Central memory CD8-positive, alpha-beta T cell (primary cell): ENCODE data around the gene PGBD4.
"Not testable (repeated sequence)": the region's sequence is repeated elsewhere in the genome, so short reads cannot be mapped to it uniquely, and the experiment has no call there.

Source experiments
- ATAC-seq: fragments of 150-1000 bp; cut with Tn5 transposase; replicated peaks from 2 replicates; pipeline ENCODE4 v1.10.0; 2022; ENCODE audit warnings: mild to moderate bottlenecking, moderate FRiP score, moderate number of reproducible peaks; ENCODE audit not compliant: poor library complexity, severe bottlenecking; ENCODE audit errors: extremely low read depth
- DNase-seq, 2 donors: peaks; one replicate each; pipeline ENCODE4 v3.0.0; 2021; ENCODE audit warnings: low spot score in 2 of 2
- H3K27ac Mint-ChIP-seq: one replicate; pipeline ENCODE4 v1.8.0; 2022; ENCODE audit warnings: low read depth, mild to moderate bottlenecking, moderate library complexity, mixed read lengths
- H3K27me3 Mint-ChIP-seq: one replicate; pipeline ENCODE4 v1.8.0; 2022; ENCODE audit warnings: mixed read lengths
- H3K36me3 Mint-ChIP-seq: one replicate; pipeline ENCODE4 v1.8.0; 2022; ENCODE audit warnings: mild to moderate bottlenecking, moderate library complexity, mixed read lengths; ENCODE audit not compliant: insufficient read depth
- H3K4me1 Mint-ChIP-seq: one replicate; pipeline ENCODE4 v1.8.0; 2022; ENCODE audit warnings: mixed read lengths
- H3K4me3 Mint-ChIP-seq: one replicate; pipeline ENCODE4 v1.8.0; 2022; ENCODE audit warnings: mild to moderate bottlenecking, moderate library complexity, mixed read lengths
- H3K9me3 Mint-ChIP-seq: one replicate; pipeline ENCODE4 v1.8.0; 2022; ENCODE audit warnings: mixed read lengths

The PGBD4 gene

GRCh38 chr15:34120420-34120819, 18.5 kb downstream of the PGBD4 start:
- not testable (repeated sequence) for H3K4me1 Mint-ChIP-seq, H3K4me3 Mint-ChIP-seq, H3K27ac Mint-ChIP-seq, DNase-seq, ATAC-seq, H3K36me3 Mint-ChIP-seq, H3K9me3 Mint-ChIP-seq
- H3K27me3 Mint-ChIP-seq = peaks cover 35% of the 10 kb centered on the region

- H3K4me1 Mint-ChIP-seq, DNase-seq, H3K36me3 Mint-ChIP-seq, ATAC-seq, H3K9me3 Mint-ChIP-seq, H3K4me3 Mint-ChIP-seq, H3K27ac Mint-ChIP-seq: not testable (repeated sequence)
- peaks cover 35% of the 10 kb centered on the region for H3K27me3 Mint-ChIP-seq
Observed at GRCh38 chr15:34121786-34122185, 19.9 kb downstream of the PGBD4 start.

GRCh38 chr15:34122771-34123183, 20.9 kb downstream of the PGBD4 start:
- DNase-seq (no peak), ATAC-seq (no peak)
- Mint-ChIP-seq H3K4me3 (no peak overlapping the region), H3K27ac (no peak overlapping the region), H3K36me3 (no peaks in the 10 kb centered on the region), H3K9me3 (peaks cover 5% of the 10 kb centered on the region), H3K4me1 (no peaks in the 10 kb centered on the region), H3K27me3 (peaks cover 27% of the 10 kb centered on the region)

- ATAC-seq = no peak
Observed at GRCh38 chr15:34124651-34125050, 22.8 kb downstream of the PGBD4 start.

GRCh38 chr15:34125945-34126344, 24.1 kb downstream of the PGBD4 start:
- no peak for ATAC-seq
- H3K4me3 Mint-ChIP-seq = no peak overlapping the region
- no peak overlapping the region for H3K27ac Mint-ChIP-seq
- peaks cover 13% of the 10 kb centered on the region for H3K27me3 Mint-ChIP-seq
- peaks cover 5% of the 10 kb centered on the region for H3K9me3 Mint-ChIP-seq
- no peaks in the 10 kb centered on the region for H3K4me1 Mint-ChIP-seq
- H3K36me3 Mint-ChIP-seq = no peaks in the 10 kb centered on the region
- no peak for DNase-seq

More at GRCh38 chr15:34124651-34125050, 22.8 kb downstream of the PGBD4 start:
- Mint-ChIP-seq H3K4me1 (no peaks in the 10 kb centered on the region), H3K9me3 (peaks cover 5% of the 10 kb centered on the region), H3K27ac (no peak overlapping the region), H3K36me3 (no peaks in the 10 kb centered on the region), H3K27me3 (peaks cover 25% of the 10 kb centered on the region), H3K4me3 (no peak overlapping the region)
- no peak for DNase-seq

GRCh38 chr15:34126522-34126921, 24.6 kb downstream of the PGBD4 start:
- H3K9me3 Mint-ChIP-seq = peaks cover 5% of the 10 kb centered on the region
- H3K36me3 Mint-ChIP-seq = no peaks in the 10 kb centered on the region
- no peak overlapping the region for H3K4me3 Mint-ChIP-seq
- H3K27me3 Mint-ChIP-seq = peaks cover 10% of the 10 kb centered on the region
- H3K4me1 Mint-ChIP-seq = no peaks in the 10 kb centered on the region
- DNase-seq (no peak), ATAC-seq (no peak)
- no peak overlapping the region for H3K27ac Mint-ChIP-seq

- H3K9me3 Mint-ChIP-seq = peaks cover 5% of the 10 kb centered on the region
- no peaks in the 10 kb centered on the region for H3K4me1 Mint-ChIP-seq
- no peak overlapping the region for H3K27ac Mint-ChIP-seq
- no peaks in the 10 kb centered on the region for H3K27me3 Mint-ChIP-seq
- DNase-seq (no peak), ATAC-seq (no peak)
- no peak overlapping the region for H3K4me3 Mint-ChIP-seq
- H3K36me3 Mint-ChIP-seq = no peaks in the 10 kb centered on the region
Observed at GRCh38 chr15:34128898-34129297, 27.0 kb downstream of the PGBD4 start.

GRCh38 chr15:34132881-34133280, 31.0 kb downstream of the PGBD4 start:
- Mint-ChIP-seq H3K27me3 (no peaks in the 10 kb centered on the region), H3K4me3 (no peak overlapping the region), H3K4me1 (no peaks in the 10 kb centered on the region), H3K36me3 (no peaks in the 10 kb centered on the region), H3K27ac (no peak overlapping the region), H3K9me3 (no peaks in the 10 kb centered on the region)
- no peak for ATAC-seq
- DNase-seq = no peak

GRCh38 chr15:34133511-34133910, 31.6 kb downstream of the PGBD4 start:
- no peak overlapping the region for H3K27ac Mint-ChIP-seq
- ATAC-seq (no peak), DNase-seq (no peak)
- H3K4me1 Mint-ChIP-seq = no peaks in the 10 kb centered on the region
- H3K27me3 Mint-ChIP-seq = no peaks in the 10 kb centered on the region
- H3K36me3 Mint-ChIP-seq = peaks cover 2% of the 10 kb centered on the region
- no peaks in the 10 kb centered on the region for H3K9me3 Mint-ChIP-seq
- H3K4me3 Mint-ChIP-seq = no peak overlapping the region

- H3K27me3 Mint-ChIP-seq = no peaks in the 10 kb centered on the region
- H3K9me3 Mint-ChIP-seq = no peaks in the 10 kb centered on the region
- peaks cover 50% of the 10 kb centered on the region for H3K36me3 Mint-ChIP-seq
- no peak for ATAC-seq
- H3K4me3 Mint-ChIP-seq = no peak overlapping the region
- H3K4me1 Mint-ChIP-seq = no peaks in the 10 kb centered on the region
- no peak for DNase-seq
- no peak overlapping the region for H3K27ac Mint-ChIP-seq
Observed at GRCh38 chr15:34147371-34148140, 45.7 kb downstream of the PGBD4 start.

- ATAC-seq (no peak), DNase-seq (no peak)
- peaks cover 25% of the 10 kb centered on the region for H3K36me3 Mint-ChIP-seq
- no peaks in the 10 kb centered on the region for H3K4me1 Mint-ChIP-seq
- H3K9me3 Mint-ChIP-seq = peaks cover 8% of the 10 kb centered on the region
- H3K27me3 Mint-ChIP-seq = no peaks in the 10 kb centered on the region
- no peak overlapping the region for H3K27ac Mint-ChIP-seq
- H3K4me3 Mint-ChIP-seq = no peak overlapping the region
Observed at GRCh38 chr15:34154725-34155204, 52.9 kb downstream of the PGBD4 start.

GRCh38 chr15:34155859-34156258, 54.0 kb downstream of the PGBD4 start:
- Mint-ChIP-seq H3K36me3 (peaks cover 21% of the 10 kb centered on the region), H3K9me3 (peaks cover 8% of the 10 kb centered on the region), H3K27ac (no peak overlapping the region), H3K27me3 (no peaks in the 10 kb centered on the region), H3K4me1 (no peaks in the 10 kb centered on the region), H3K4me3 (no peak overlapping the region)
- no peak for DNase-seq
- no peak for ATAC-seq
